Regular cardiac myocyte (primary cell): ENCODE results near the gene WDR36. TPM values are rescaled to one million over a fixed set of nuclear protein-coding genes. Genes with fewer than 3 reads are reported as not detected.

ENCODE experiments used
- total RNA-seq: library from RNA; depleted of rRNA; stranded (reverse); fragments of >200 nt; gene quantifications from 2 replicates; pipeline ENCODE4 v1.2.3, GENCODE V29; 2014

Gene WDR36
- 98.0 and 102 TPM in 2 replicates for total RNA-seq

GRCh38 chr5:111092062-111092853, at the start of gene WDR36:
WDR36 (plus strand) TSS chr5:111092348; CDS start chr5:111092457, 109 bp downstream.

GRCh38 chr5:111071413-111071812, 20.7 kb upstream of the WDR36 start, which contains the start of gene TSLP:
TSLP (plus strand) TSS chr5:111071713; CDS start chr5:111071891, 178 bp downstream.

Other genes with a start within 250 kb of the WDR36 start
- 13.5 and 13.6 TPM in 2 replicates for gene TSLP, start 20.6 kb upstream of the WDR36 start, total RNA-seq
- gene CAMK4, start 132.0 kb downstream of the WDR36 start, total RNA-seq: 5.1 and 5.8 TPM in 2 replicates